Duodenal mucosa (tissue), 2 donors: ENCODE results near the gene SOWAHD.
"Not testable (repeated sequence)": the region's sequence is repeated elsewhere in the genome, so short reads cannot be mapped to it uniquely, and the experiment has no call there.

ENCODE experiments used
- H3K27ac ChIP-seq: one replicate; pipeline ENCODE4 v1.7.0; 2013; ENCODE audit warnings: low read depth, low read length
- H3K27me3 ChIP-seq, 2 donors: one replicate each; pipeline ENCODE4 v1.7.0; 2013; ENCODE audit warnings: low read length in 2 of 2, control low read depth in 1 of 2; ENCODE audit not compliant: insufficient read depth in 2 of 2, control insufficient read depth in 1 of 2
- H3K36me3 ChIP-seq, 2 donors: one replicate each; pipeline ENCODE4 v1.7.0; 2013; ENCODE audit warnings: low read length in 2 of 2, control low read depth in 1 of 2; ENCODE audit not compliant: insufficient read depth in 2 of 2, control insufficient read depth in 1 of 2
- H3K4me1 ChIP-seq, 2 donors: one replicate each; pipeline ENCODE4 v1.7.0; 2013; ENCODE audit warnings: low read length in 2 of 2, control low read depth in 1 of 2; ENCODE audit not compliant: insufficient read depth in 2 of 2, control insufficient read depth in 1 of 2
- H3K4me3 ChIP-seq, 2 donors: one replicate each; pipeline ENCODE4 v1.7.0; 2013; ENCODE audit warnings: low read length in 2 of 2, low read depth in 1 of 2
- H3K9ac ChIP-seq, 2 donors: one replicate each; pipeline ENCODE4 v1.7.0; 2013; ENCODE audit warnings: low read length in 2 of 2, low read depth in 1 of 2
- H3K9me3 ChIP-seq, 2 donors: one replicate each; pipeline ENCODE4 v1.7.0; 2013; ENCODE audit warnings: low read length in 2 of 2, control low read depth in 1 of 2; ENCODE audit not compliant: control insufficient read depth in 1 of 2

SOWAHD gene

DNA sequence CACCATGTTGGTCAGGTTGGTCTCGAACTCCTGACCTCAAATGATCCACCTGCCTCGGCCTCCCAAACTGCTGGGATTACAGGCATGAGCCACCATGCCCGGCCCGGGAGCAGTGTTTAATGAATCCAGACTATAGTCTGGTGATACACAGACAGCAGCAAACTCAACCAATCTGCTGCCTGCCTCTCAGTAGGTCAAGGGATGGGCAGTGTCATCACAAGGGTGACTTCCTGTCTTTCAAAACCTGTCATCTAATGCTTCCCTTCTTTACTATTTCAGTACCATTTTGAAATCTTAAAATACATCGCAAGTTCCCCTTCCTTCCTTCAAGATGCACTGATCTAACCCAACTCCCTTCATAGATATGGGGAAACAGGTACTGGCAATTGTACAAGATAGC is 24.6 kb downstream of the SOWAHD start:
- Histone ChIP-seq H3K36me3 (peaks cover 8 to 24% of the 10 kb centered on the region in 2 donors), H3K9me3 (no peaks in the 10 kb centered on the region), H3K27ac (no peak overlapping the region), H3K4me3 (no peak overlapping the region), H3K27me3 (no peaks in the 10 kb centered on the region), H3K9ac (no peak overlapping the region), H3K4me1 (no peaks in the 10 kb centered on the region)

DNA sequence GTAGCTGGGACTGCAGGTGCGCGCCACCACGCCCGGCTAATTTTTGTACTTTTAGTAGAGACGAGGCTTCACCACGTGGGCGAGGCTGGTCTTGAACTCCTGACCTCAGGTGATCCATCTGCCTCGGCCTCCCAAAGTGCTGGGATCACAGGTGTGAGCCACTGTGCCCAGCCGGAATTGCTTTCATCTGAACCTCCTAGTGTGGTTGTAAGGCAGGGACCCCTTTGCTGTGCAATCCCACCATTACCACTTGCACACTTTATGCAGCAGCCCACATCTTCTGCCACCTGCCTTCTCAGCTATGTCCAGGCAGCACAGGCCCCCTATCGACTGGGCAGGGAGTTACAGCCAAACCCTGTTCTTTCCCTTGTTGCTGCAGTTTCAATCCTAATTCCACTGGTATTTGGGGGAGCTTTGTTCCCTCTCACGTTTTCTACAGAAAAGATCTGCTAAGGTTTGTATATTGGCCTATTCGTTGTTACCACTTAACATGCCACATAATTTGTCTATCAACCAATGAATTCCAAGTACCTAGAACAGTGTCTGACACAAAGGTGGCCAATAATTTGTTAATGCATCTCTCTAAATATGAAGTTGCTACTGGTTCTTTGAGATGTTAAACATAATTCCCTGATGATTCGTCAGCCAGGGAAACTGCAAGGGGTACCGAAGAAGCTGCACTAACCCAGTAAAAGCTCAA is 26.5 kb downstream of the SOWAHD start:
- Histone ChIP-seq H3K9me3 (no peaks in the 10 kb centered on the region), H3K27me3 (no peaks in the 10 kb centered on the region), H3K9ac (no peak overlapping the region), H3K4me3 (no peak overlapping the region), H3K27ac (no peak overlapping the region), H3K36me3 (peaks cover 5 to 36% of the 10 kb centered on the region in 2 donors), H3K4me1 (peaks cover 5 to 10% of the 10 kb centered on the region in 2 donors)

DNA sequence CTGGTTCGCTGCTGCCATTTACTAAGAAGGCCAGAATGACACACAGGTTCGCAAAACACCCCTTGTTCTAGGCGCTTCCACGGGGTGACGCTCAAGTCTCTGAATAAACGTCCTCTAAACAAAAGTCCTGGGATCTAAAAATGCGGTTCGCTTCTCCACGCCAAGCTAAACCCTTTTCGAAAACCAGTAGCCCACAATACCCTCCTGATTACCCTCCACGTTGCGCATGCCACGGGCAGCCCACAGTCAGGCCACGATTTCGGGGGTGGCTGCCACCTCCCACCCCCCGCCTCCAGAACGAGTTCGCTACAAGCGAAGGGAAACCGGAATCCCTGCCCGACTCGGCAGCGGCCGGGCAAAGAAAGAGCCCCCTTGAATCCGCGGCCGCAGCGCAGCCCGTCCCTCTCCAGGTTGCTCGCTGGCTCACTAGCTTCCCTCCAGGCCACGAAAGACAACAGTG is 32.6 kb downstream of the SOWAHD start:
- Histone ChIP-seq H3K9ac (peak overlapping the region; percentile 90 to 94), H3K9me3 (no peaks in the 10 kb centered on the region), H3K36me3 (peaks cover 0 to 17% of the 10 kb centered on the region in 2 donors), H3K27me3 (no peaks in the 10 kb centered on the region), H3K4me3 (peak overlapping the region; percentile 77 to 84), H3K27ac (peak overlapping the region; percentile 95), H3K4me1 (peaks cover 11 to 14% of the 10 kb centered on the region in 2 donors)

DNA sequence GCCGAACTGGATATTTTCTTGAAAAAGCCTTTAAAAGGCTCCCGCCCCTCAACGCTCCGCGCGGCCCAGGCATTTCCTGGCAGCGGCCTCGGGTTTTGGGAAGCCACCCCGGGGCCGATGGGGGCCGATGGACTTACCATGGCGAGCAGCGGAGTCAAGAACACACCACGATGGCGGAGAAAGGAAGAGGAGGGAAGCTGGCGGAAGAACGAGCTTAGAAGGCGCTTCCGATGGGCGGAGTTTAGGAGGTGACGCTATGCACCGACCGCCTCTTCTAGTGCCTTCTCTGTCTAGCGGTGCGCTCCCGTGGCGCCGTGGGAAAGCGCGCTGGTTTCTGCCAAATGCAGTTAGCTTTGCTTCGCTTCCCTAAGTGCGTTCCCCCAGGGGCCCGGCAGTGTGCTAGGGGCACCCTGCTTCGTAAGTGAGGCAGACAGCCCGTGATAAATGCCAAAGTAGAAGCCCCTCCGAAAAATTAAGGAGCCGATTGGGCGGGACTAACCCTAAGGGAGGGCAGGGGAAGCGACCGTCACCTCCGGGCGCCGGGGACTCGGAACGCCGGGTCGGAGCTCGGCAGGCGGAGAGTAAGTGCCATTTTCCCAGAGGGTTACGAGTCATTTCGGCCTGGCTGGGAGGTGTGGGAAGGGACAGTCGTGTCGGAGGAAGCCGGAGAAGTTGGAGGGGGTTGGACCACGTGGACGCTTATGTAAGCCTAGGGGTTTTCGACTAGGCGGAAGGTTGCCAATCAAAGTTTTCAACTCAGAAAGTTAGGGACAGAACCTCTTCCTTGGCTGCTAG is 33.2 kb downstream of the SOWAHD start, which contains the start of gene RPL39:
Gene RPL39 (minus strand): TSS at position 194 of the 795 bp plus-strand sequence. CDS start 54 bp downstream, at position 140.
- Histone ChIP-seq H3K9me3 (no peaks in the 10 kb centered on the region), H3K36me3 (peaks cover 0 to 13% of the 10 kb centered on the region in 2 donors), H3K27ac (peak within 1 kb of the TSS; percentile 95), H3K27me3 (no peaks in the 10 kb centered on the region), H3K4me1 (peaks cover 11 to 14% of the 10 kb centered on the region in 2 donors), H3K9ac (peak within 1 kb of the TSS; percentile 90 to 94), H3K4me3 (peak within 1 kb of the TSS; percentile 77 to 84)

DNA sequence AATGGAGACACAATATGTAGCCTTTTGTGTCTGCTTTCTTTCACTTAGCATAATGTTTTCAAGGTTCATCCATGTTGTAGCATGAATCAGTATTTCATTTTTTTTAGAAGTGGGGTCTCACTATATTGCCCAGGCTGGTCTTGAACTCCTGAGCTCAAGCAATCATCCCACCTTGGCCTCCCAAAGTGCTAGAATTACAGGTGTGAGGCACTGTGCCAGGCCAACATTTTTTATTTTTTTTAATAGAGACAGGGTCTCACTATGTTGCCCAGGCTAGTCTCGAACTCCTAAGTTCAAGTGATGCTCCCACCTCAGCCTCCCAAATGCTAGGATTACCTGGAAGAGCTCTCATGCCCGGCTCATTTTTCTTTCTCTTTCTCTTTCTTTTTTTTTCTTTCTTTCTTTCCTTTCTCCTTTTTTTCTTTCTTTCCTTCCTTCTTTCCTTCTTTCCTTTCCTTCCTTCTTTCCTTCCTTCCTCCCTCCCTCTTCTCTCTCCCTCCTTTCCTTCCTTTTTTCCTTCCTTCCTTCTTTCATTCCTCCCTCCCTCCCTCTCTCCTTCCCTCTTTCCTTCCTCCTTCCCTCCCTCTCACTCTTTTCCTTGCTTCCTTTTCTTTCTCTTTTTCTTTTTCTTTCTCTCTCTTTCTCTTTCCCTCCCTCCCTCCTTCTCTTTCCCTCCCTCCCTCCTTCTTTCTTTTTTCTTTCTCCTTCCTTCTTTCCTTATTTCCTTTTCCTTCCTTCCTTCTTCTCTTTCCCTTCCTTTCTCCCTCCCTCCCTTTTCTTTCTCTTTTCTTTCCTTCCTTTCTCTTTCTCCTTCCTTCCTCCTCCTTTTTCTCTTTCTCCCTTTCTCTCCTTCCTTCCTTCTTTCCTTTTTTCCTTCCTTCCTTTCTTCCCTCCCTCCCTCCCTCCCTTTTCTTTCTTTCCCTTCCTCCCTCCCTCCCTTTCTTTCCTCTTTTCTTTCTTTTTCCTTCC is 43.1 kb downstream of the SOWAHD start:
- Histone ChIP-seq H3K4me1 (no peaks in the 10 kb centered on the region), H3K27me3 (no peaks in the 10 kb centered on the region), H3K27ac (no peak overlapping the region), H3K36me3 (no peaks in the 10 kb centered on the region), H3K9ac (no peak overlapping the region), H3K4me3 (no peak overlapping the region), H3K9me3 (no peaks in the 10 kb centered on the region)

DNA sequence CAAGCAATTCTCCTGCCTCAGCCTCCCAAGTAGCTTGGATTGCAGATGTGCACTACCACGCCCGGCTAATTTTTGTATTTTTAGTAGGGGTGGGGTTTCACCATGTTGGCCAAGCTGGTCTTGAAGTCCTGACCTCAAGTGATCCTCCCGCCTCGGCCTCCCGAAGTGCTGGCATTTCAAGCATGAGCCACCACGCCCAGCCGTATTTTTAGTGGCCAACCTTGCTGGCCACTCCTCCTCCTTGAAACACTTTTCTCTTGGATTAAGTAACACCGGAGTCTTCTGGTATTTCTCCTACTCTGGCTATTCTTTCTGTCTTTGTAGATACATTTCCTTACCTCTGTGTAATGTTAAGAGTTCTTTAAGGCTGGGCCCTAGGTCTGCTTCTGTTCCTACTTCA is 44.2 kb downstream of the SOWAHD start:
- Histone ChIP-seq H3K9ac (no peak overlapping the region), H3K4me3 (no peak overlapping the region), H3K4me1 (no peaks in the 10 kb centered on the region), H3K27ac (no peak overlapping the region), H3K27me3 (no peaks in the 10 kb centered on the region), H3K36me3 (no peaks in the 10 kb centered on the region), H3K9me3 (no peaks in the 10 kb centered on the region)

DNA sequence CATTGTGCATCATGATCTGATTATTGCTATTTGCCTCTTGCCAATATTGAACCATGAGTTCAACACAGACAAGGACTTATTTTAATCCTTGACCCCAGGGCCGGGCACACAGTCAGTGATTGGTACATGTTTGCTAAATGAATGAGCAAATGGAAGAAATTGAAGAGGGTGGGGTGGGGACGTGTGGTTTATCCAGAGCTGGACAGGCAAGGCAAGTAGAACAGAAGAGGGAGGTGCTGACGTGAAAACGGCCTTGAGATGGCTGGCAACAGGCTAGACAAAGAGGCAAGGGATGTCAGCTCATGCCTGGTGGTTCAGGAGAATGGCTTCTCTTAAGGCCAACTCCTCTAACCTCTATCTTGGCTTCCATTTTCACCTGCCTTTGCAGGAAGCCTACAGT is 50.1 kb downstream of the SOWAHD start:
- H3K4me1 ChIP-seq, H3K36me3 ChIP-seq, H3K9me3 ChIP-seq, H3K27me3 ChIP-seq, H3K4me3 ChIP-seq, H3K27ac ChIP-seq, H3K9ac ChIP-seq: not testable (repeated sequence)

DNA sequence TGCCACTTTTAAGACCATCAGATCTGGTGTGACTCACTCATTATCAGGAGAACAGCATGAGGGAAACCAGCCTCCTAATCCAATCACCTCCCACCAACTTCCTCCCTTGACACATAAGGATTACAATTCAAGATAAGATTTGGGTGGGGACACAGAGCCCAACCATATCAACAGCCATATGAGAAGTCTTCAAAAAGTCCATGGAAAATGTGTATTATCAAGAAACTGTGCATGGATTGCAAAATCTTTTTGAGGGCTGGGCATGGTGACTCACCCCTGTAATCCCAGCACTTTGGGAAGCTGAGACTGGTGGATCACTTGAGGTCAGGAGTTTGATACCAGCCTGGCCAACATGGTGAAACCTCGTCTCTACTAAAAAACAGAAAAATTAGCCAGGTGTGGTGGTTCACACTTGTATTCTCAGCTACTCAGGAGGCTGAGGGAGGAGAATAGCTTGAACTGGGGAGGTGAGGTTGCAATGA is 50.8 kb downstream of the SOWAHD start:
- no peaks in the 10 kb centered on the region for H3K27me3 ChIP-seq
- no peak overlapping the region for H3K4me3 ChIP-seq
- no peaks in the 10 kb centered on the region for H3K36me3 ChIP-seq
- no peak overlapping the region for H3K27ac ChIP-seq
- H3K9ac ChIP-seq = no peak overlapping the region
- H3K4me1 ChIP-seq = no peaks in the 10 kb centered on the region
- H3K9me3 ChIP-seq = no peaks in the 10 kb centered on the region
